Mesothelial cell of epicardium (in vitro differentiated cells): Measurements from ENCODE around the gene SYNPO2. TPM values are rescaled to one million over a fixed set of nuclear protein-coding genes. Genes with fewer than 3 reads are reported as not detected.

ENCODE experiments used
- DNase-seq, 2 experiments: peaks; one replicate each; pipeline ENCODE4 v3.0.0; 2021; ENCODE audit warnings: low spot score in 2 of 2; ENCODE audit not compliant: unreplicated experiment in 2 of 2
- H3K27ac Mint-ChIP-seq: 2 replicates; pipeline ENCODE4 v1.8.0; 2021; ENCODE audit warnings: mixed read lengths
- H3K27me3 Mint-ChIP-seq: 2 replicates; pipeline ENCODE4 v1.8.0; 2021; ENCODE audit warnings: low read depth, mixed read lengths
- H3K36me3 Mint-ChIP-seq: 2 replicates; pipeline ENCODE4 v1.8.0; 2021; ENCODE audit warnings: mixed read lengths
- H3K4me1 Mint-ChIP-seq: 2 replicates; pipeline ENCODE4 v1.8.0; 2021; ENCODE audit warnings: mixed read lengths
- H3K4me3 Mint-ChIP-seq: 2 replicates; pipeline ENCODE4 v1.8.0; 2021; ENCODE audit warnings: mild to moderate bottlenecking, moderate library complexity, mixed read lengths
- H3K9me3 Mint-ChIP-seq: 2 replicates; pipeline ENCODE4 v1.8.0; 2021; ENCODE audit warnings: mixed read lengths
- CTCF ChIP-seq: fragments of 200-600 bp; sonication (generic); IDR thresholded peaks from one replicate; pipeline ENCODE4 v1.5.0; 2021; ENCODE audit warnings: antibody characterized with exemption; ENCODE audit not compliant: unreplicated experiment
- total RNA-seq: library from RNA; stranded (reverse); gene quantifications from 3 replicates; pipeline ENCODE4 v1.2.1, GENCODE V29; 2021

SYNPO2 gene
- total RNA-seq, 1 donor from 2014 or later, result 23.4 TPM

GRCh38 chr4:118993333-118993732 is 104.7 kb downstream of the SYNPO2 start:
- H3K4me3 Mint-ChIP-seq, result no peak overlapping the region
- no peak for DNase-seq
- no peaks in the 10 kb centered on the region for H3K27me3 Mint-ChIP-seq
- H3K4me1 Mint-ChIP-seq, result peaks cover 15% of the 10 kb centered on the region
- H3K9me3 Mint-ChIP-seq, result no peaks in the 10 kb centered on the region
- no peak for TF ChIP-seq CTCF
- no peak overlapping the region for H3K27ac Mint-ChIP-seq
- H3K36me3 Mint-ChIP-seq, result no peaks in the 10 kb centered on the region

- no peak for TF ChIP-seq CTCF
- Mint-ChIP-seq H3K27ac (no peak overlapping the region), H3K4me1 (peaks cover 14% of the 10 kb centered on the region), H3K36me3 (no peaks in the 10 kb centered on the region), H3K27me3 (no peaks in the 10 kb centered on the region), H3K4me3 (no peak overlapping the region), H3K9me3 (no peaks in the 10 kb centered on the region)
- no peak for DNase-seq
Measured at GRCh38 chr4:118994030-118994429, 105.4 kb downstream of the SYNPO2 start.

GRCh38 chr4:118995693-118996391 is 107.2 kb downstream of the SYNPO2 start:
- Mint-ChIP-seq H3K27me3 (no peaks in the 10 kb centered on the region), H3K4me1 (peaks cover 11% of the 10 kb centered on the region), H3K36me3 (no peaks in the 10 kb centered on the region), H3K9me3 (no peaks in the 10 kb centered on the region), H3K27ac (no peak overlapping the region), H3K4me3 (no peak overlapping the region)
- no peak for DNase-seq
- TF ChIP-seq CTCF, result no peak

- Mint-ChIP-seq H3K9me3 (no peaks in the 10 kb centered on the region), H3K36me3 (no peaks in the 10 kb centered on the region), H3K4me1 (peaks cover 11% of the 10 kb centered on the region), H3K4me3 (no peak overlapping the region), H3K27ac (peak overlapping the region; percentile 79), H3K27me3 (no peaks in the 10 kb centered on the region)
- no peak for TF ChIP-seq CTCF
- no peak for DNase-seq
Measured at GRCh38 chr4:118997601-118998000, 108.9 kb downstream of the SYNPO2 start.

GRCh38 chr4:118999919-119000318 is 111.3 kb downstream of the SYNPO2 start:
- no peak for DNase-seq
- no peaks in the 10 kb centered on the region for H3K27me3 Mint-ChIP-seq
- H3K4me3 Mint-ChIP-seq, result no peak overlapping the region
- no peak for TF ChIP-seq CTCF
- H3K27ac Mint-ChIP-seq, result peak overlapping the region; percentile 50
- peaks cover 11% of the 10 kb centered on the region for H3K4me1 Mint-ChIP-seq
- H3K9me3 Mint-ChIP-seq, result no peaks in the 10 kb centered on the region
- H3K36me3 Mint-ChIP-seq, result peaks cover under 1% of the 10 kb centered on the region
